Measurements from ENCODE around the gene HPF1.

Gene HPF1

GRCh38 chr4:169730564-169730963 lies 27.2 kb downstream of the HPF1 start:
- no peak for DNase-seq

DNA sequence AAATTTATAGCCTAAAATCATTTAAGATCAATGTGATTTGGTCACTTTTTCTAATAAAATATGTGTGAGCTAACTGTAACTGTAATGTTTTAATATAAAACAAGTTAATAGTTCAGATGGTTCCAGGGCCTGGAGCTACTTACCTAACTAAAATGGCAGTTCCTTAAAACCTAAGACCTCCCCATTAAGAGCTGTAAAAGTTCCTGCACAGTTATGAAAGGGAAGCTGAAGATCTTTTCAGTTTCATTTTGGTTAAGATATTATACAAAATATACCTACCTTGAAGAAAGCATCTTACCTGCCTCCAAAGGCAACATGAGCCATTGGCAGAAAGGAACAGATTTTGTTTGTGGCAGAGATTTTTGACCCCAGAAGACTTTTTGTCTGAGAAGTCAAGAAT lies 30.1 kb downstream of the HPF1 start:
- DNase-seq, result no peak

- DNase-seq, result no peak
Measured at GRCh38 chr4:169724260-169724659, 33.5 kb downstream of the HPF1 start.

GRCh38 chr4:169723207-169723965 lies 34.4 kb downstream of the HPF1 start:
- DNase-seq, result no peak

DNA sequence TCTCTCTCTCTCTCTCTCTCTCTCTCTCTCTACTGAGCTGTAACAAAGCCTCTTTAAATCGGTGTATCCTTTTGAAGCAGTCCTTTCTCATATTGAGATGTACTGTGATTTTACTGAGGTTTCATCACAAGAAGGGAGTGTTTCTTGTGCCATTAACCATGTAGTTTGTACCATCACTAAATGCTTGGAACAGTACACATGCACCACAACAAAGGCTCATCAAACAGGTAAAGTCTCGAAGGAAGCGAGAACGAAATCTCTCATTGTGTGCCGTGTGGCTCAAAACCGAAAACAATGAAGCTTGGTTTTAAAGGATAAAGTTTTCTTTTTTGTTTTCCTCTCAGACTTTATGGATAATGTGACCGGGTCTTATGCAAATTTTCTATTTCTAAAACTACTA lies 37.2 kb downstream of the HPF1 start:
- DNase-seq, result no peak

- DNase-seq, result no peak
Measured at GRCh38 chr4:169716677-169717076, 41.1 kb downstream of the HPF1 start.

DNA sequence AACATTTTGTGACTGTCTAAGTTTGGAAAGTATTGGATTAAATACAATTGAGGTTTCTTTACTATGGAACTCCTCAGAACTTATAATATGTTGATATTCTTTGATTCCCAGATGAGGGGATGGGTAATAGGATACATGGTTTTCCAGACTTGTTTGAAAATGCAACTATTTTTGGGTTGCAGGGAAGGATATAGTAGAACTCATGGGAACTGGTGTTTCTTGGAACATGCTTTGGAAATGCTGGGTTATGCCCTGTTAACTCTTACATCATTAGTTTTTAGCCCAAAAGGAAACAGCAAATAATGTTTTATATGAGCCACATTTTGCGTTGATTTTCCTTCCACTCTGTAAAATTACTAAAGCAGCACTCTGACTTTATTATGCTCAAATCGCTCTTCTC lies 41.9 kb downstream of the HPF1 start:
- DNase-seq, result no peak

DNA sequence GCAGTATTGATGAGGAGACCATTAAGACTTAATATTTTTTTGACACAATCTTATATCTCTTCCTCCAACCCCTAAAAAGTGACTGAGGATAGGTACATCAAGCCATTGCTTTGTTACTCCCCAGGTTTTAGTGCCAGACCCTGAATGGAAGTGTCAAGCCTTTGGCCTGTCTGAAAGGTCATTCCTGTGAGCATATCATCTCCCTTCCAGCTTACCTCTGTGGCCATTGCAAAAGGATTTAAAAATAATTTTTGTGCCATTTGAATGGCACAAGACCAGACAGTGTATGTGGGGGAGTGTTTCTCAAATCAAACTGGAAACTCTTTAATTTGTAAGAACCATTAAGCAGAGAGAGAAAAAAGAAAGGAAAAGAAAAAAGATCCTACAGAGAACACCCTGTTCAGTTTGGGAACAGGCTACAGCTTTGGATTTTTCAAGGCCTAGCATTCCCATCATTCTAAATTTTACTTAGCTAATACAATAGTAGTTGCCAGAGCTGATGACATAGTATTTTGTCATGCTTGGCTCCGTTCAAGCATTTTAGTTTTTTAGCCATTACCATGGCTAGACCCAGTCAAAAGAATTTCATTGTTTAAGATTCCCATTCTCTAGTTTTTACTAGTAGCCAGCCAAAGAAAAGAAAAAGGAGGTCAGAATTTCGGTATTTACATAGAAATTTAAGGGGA lies 49.6 kb downstream of the HPF1 start:
- no peak for DNase-seq

GRCh38 chr4:169698331-169698730 lies 59.4 kb downstream of the HPF1 start:
- DNase-seq, result no peak

- no peak for DNase-seq
Measured at GRCh38 chr4:169690787-169691186, 67.0 kb downstream of the HPF1 start.

DNA sequence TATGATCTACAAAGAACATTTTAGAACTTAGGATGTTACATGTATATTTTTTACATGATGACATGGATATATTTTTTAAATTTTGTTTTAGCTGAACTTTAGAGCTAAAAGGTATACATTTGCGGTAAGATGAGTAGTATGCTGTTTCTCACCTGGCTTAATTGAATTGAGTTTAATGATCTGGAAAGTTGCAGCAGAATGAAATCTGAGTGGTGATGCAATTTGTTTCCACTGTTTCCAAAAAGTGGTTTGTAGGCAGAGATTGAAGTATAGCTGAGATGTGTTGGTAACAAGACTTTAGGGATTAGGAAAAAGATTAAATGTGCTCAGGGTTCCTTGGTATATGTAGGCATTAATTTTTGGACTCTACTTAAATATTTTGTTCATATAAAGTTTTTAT lies 68.1 kb downstream of the HPF1 start:
- no peak for DNase-seq

DNA sequence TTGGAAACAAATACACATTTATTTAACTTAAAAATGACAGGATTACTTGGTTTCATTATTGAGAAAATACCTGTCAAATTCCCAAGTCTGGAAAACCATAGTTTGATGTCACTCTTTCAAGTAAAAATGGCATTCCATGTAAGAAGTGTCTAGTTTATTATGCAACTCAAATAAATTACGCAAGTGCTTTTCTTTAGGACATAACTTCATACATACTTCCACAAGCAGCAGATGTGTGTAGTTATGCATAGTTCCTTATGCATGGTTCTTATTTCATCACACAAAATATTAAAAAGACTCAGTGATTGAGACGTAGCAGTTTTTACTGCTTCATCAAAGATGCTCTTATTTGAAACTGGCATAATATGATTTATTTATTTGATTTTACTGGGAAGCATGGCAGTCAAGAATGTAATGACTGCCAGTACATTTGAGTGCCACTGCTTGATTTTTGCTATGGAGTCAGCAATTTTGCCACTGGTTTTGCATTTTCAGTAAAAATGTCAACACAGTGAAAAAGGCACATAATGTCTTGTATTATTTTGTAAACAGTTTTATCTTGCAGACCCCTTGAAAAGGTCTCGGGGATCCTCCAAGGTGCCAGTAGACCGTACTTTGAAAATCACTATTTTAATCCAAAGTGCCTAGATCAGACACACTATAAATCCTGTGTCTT lies 75.2 kb downstream of the HPF1 start:
- no peak for DNase-seq

Data from CD4-positive, alpha-beta T cell treated with Interferon gamma for 1 hour (primary cell).